Neural cell (in vitro differentiated cells): ENCODE results near the gene SPTBN2. TPM values are rescaled to one million over a fixed set of nuclear protein-coding genes. Genes with fewer than 3 reads are reported as not detected.

ENCODE experiments used
- H2AFZ ChIP-seq: fragments of 200-600, 300-800 bp; sonication (generic), shearing (Covaris generic); 2 replicates; pipeline ENCODE4 v1.6.0; 2014; ENCODE audit warnings: low read depth, mild to moderate bottlenecking, antibody characterized with exemption, low read length, moderate library complexity
- H3F3A ChIP-seq: fragments of 200-600 bp; shearing (Covaris generic); 2 replicates; pipeline ENCODE4 v1.6.1; 2016; ENCODE audit warnings: mild to moderate bottlenecking, moderate library complexity, mixed read lengths, antibody characterized with exemption, low read length; ENCODE audit not compliant: insufficient read depth, poor library complexity, severe bottlenecking
- H3K27ac ChIP-seq: fragments of 200-600, 300-800 bp; sonication (generic), shearing (Covaris generic); 2 replicates; pipeline ENCODE4 v1.5.1; 2014; ENCODE audit warnings: mild to moderate bottlenecking, low read length, moderate library complexity
- H3K27me3 ChIP-seq: fragments of 300-800, 200-600 bp; sonication (generic), shearing (Covaris generic); 2 replicates; pipeline ENCODE4 v1.6.0; 2014; ENCODE audit warnings: mild to moderate bottlenecking, low read depth, low read length, moderate library complexity; ENCODE audit not compliant: insufficient read depth
- H3K36me3 ChIP-seq: fragments of 300-800, 200-600 bp; sonication (generic), shearing (Covaris generic); 2 replicates; pipeline ENCODE4 v1.5.1; 2014; ENCODE audit warnings: mild to moderate bottlenecking, antibody characterized with exemption, low read length, moderate library complexity; ENCODE audit not compliant: insufficient read depth
- H3K4me2 ChIP-seq: fragments of 300-800, 200-600 bp; sonication (generic), shearing (Covaris generic); 2 replicates; pipeline ENCODE4 v1.6.0; 2014; ENCODE audit warnings: mild to moderate bottlenecking, low read length
- H3K4me3 ChIP-seq: fragments of 300-800, 200-600 bp; sonication (generic), shearing (Covaris generic); 2 replicates; pipeline ENCODE4 v1.5.1; 2014; ENCODE audit warnings: mild to moderate bottlenecking, low read length, moderate library complexity
- H3K79me2 ChIP-seq: fragments of 200-600 bp; shearing (Covaris generic); replicated peaks from 2 replicates; pipeline ENCODE4 v1.6.0; 2014; ENCODE audit warnings: mild to moderate bottlenecking, low read length, moderate library complexity; ENCODE audit not compliant: insufficient read depth
- H3K9ac ChIP-seq: fragments of 300-800, 200-600 bp; sonication (generic), shearing (Covaris generic); 2 replicates; pipeline ENCODE4 v1.6.1; 2016; ENCODE audit warnings: mild to moderate bottlenecking, low read length, mixed read lengths
- H3K9me2 ChIP-seq: fragments of 200-600 bp; shearing (Covaris generic); 2 replicates; pipeline ENCODE4 v1.6.1; 2016; ENCODE audit warnings: mild to moderate bottlenecking, low read length, mixed read lengths; ENCODE audit not compliant: insufficient read depth
- H3K9me3 ChIP-seq: fragments of 200-600, 300-800 bp; sonication (generic), shearing (Covaris generic); 2 replicates; pipeline ENCODE4 v1.6.1; 2016; ENCODE audit warnings: mild to moderate bottlenecking, mixed run types, low read length, moderate library complexity, mixed read lengths
- H4K20me1 ChIP-seq: fragments of 200-600 bp; shearing (Covaris generic); 2 replicates; pipeline ENCODE4 v1.6.1; 2016; ENCODE audit warnings: mild to moderate bottlenecking, mixed run types; ENCODE audit not compliant: insufficient read depth
- EP300 ChIP-seq: fragments of 450-650 bp; conservative IDR thresholded peaks from 2 replicates; pipeline ENCODE4 v1.6.1; 2014; ENCODE audit warnings: antibody characterized with exemption, mild to moderate bottlenecking, moderate library complexity; ENCODE audit not compliant: poor library complexity, severe bottlenecking
- EZH2 ChIP-seq: fragments of 200-600, 300-800 bp; shearing (Covaris generic), sonication (generic); IDR thresholded peaks from 2 replicates; pipeline ENCODE4 v1.6.1; 2014; ENCODE audit warnings: antibody characterized with exemption, low read length, borderline replicate concordance, mild to moderate bottlenecking; ENCODE audit not compliant: insufficient read depth, poor library complexity, severe bottlenecking
- MXI1 ChIP-seq: fragments of 450-650 bp; conservative IDR thresholded peaks from 2 replicates; pipeline ENCODE4 v1.6.1; 2014; ENCODE audit warnings: antibody characterized with exemption, mild to moderate bottlenecking; ENCODE audit not compliant: poor library complexity, severe bottlenecking
- POLR2AphosphoS5 ChIP-seq: IDR thresholded peaks from 2 replicates; pipeline ENCODE4 v1.6.1; 2012
- RAD21 ChIP-seq: fragments of 450-650 bp; conservative IDR thresholded peaks from 2 replicates; pipeline ENCODE4 v1.6.1; 2014; ENCODE audit warnings: antibody characterized with exemption, mild to moderate bottlenecking, moderate library complexity
- SMC3 ChIP-seq: fragments of 450-650 bp; conservative IDR thresholded peaks from 2 replicates; pipeline ENCODE4 v1.6.1; 2014; ENCODE audit warnings: antibody characterized with exemption, mild to moderate bottlenecking, moderate library complexity; ENCODE audit not compliant: poor library complexity
- TAF1 ChIP-seq: IDR thresholded peaks from 2 replicates; pipeline ENCODE4 v1.6.1; 2012; ENCODE audit warnings: low read depth
- polyA plus RNA-seq: library from polyadenylated mRNA; depleted of rRNA; stranded (reverse); fragments of >200 nt; gene quantifications from 2 replicates; pipeline ENCODE4 v1.2.3, GENCODE V29; 2014
- TF ChIP-seq, protein P1 (sequence below): IDR thresholded peaks from 2 replicates; pipeline ENCODE4 v1.6.1; 2012; ENCODE audit warnings: borderline replicate concordance
- TF ChIP-seq, protein P2 (sequence below): fragments of 450-650 bp; IDR thresholded peaks from 2 replicates; pipeline ENCODE4 v1.5.1; 2014; ENCODE audit warnings: antibody characterized with exemption, mild to moderate bottlenecking, moderate library complexity; ENCODE audit not compliant: poor library complexity, severe bottlenecking

Gene SPTBN2
- polyA plus RNA-seq, 1 donor from 2014 or later: 159 TPM

- TF ChIP-seq EP300: no peak
- TF ChIP-seq RAD21: no peak
- no peak for TF ChIP-seq POLR2AphosphoS5
- TF ChIP-seq TAF1: no peak
- H3K36me3 ChIP-seq: peaks cover 14% of the 10 kb centered on the region
- H3K4me2 ChIP-seq: no peak overlapping the region
- peaks cover 34% of the 10 kb centered on the region for H4K20me1 ChIP-seq
- no peaks in the 10 kb centered on the region for H3K9me3 ChIP-seq
- H3K27me3 ChIP-seq: no peaks in the 10 kb centered on the region
- no peak overlapping the region for H3K4me3 ChIP-seq
- H3K79me2 ChIP-seq: peaks cover 61% of the 10 kb centered on the region
- H3F3A ChIP-seq: no peaks in the 10 kb centered on the region
- H3K9ac ChIP-seq: no peak overlapping the region
- H3K27ac ChIP-seq: no peak overlapping the region
- H3K9me2 ChIP-seq: no peaks in the 10 kb centered on the region
- no peak overlapping the region for H2AFZ ChIP-seq
Measured at GRCh38 chr11:66663741-66664296, 65.2 kb downstream of the SPTBN2 start.

DNA sequence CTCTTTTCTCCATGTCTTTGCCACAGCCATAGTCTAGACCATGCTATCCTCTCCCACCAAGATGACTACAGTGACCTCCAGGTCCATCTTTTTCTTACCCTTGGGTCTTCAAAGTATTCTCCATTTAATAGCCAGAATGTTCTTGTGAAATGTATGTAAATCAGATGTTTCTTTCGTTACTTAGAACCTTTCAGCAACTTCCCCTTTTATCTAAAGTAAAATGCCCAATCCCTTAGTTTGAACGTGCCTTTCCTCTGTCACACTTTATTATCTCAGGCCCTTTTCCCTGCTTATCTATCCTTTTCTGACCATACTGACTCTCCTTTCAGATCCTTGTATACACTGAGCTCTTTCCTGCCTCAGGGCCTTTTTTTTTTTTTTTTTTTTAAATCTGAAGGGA, 69.3 kb downstream of the SPTBN2 start:
- Histone ChIP-seq H3K9me3 (no peaks in the 10 kb centered on the region), H3K9ac (no peak overlapping the region), H3K4me2 (no peak overlapping the region), H3K27me3 (no peaks in the 10 kb centered on the region), H3K27ac (no peak overlapping the region), H3K79me2 (peaks cover 23% of the 10 kb centered on the region), H3F3A (no peaks in the 10 kb centered on the region), H2AFZ (no peak overlapping the region), H3K9me2 (no peaks in the 10 kb centered on the region), H4K20me1 (peaks cover 11% of the 10 kb centered on the region), H3K36me3 (peaks cover 3% of the 10 kb centered on the region), H3K4me3 (no peak overlapping the region)
- TF ChIP-seq EZH2: no peak
- TF ChIP-seq POLR2AphosphoS5: no peak
- no peak for TF ChIP-seq TAF1
- no peak for TF ChIP-seq SMC3
- TF ChIP-seq, protein P1, sequence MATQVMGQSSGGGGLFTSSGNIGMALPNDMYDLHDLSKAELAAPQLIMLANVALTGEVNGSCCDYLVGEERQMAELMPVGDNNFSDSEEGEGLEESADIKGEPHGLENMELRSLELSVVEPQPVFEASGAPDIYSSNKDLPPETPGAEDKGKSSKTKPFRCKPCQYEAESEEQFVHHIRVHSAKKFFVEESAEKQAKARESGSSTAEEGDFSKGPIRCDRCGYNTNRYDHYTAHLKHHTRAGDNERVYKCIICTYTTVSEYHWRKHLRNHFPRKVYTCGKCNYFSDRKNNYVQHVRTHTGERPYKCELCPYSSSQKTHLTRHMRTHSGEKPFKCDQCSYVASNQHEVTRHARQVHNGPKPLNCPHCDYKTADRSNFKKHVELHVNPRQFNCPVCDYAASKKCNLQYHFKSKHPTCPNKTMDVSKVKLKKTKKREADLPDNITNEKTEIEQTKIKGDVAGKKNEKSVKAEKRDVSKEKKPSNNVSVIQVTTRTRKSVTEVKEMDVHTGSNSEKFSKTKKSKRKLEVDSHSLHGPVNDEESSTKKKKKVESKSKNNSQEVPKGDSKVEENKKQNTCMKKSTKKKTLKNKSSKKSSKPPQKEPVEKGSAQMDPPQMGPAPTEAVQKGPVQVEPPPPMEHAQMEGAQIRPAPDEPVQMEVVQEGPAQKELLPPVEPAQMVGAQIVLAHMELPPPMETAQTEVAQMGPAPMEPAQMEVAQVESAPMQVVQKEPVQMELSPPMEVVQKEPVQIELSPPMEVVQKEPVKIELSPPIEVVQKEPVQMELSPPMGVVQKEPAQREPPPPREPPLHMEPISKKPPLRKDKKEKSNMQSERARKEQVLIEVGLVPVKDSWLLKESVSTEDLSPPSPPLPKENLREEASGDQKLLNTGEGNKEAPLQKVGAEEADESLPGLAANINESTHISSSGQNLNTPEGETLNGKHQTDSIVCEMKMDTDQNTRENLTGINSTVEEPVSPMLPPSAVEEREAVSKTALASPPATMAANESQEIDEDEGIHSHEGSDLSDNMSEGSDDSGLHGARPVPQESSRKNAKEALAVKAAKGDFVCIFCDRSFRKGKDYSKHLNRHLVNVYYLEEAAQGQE: no peak
- TF ChIP-seq, protein P2, sequence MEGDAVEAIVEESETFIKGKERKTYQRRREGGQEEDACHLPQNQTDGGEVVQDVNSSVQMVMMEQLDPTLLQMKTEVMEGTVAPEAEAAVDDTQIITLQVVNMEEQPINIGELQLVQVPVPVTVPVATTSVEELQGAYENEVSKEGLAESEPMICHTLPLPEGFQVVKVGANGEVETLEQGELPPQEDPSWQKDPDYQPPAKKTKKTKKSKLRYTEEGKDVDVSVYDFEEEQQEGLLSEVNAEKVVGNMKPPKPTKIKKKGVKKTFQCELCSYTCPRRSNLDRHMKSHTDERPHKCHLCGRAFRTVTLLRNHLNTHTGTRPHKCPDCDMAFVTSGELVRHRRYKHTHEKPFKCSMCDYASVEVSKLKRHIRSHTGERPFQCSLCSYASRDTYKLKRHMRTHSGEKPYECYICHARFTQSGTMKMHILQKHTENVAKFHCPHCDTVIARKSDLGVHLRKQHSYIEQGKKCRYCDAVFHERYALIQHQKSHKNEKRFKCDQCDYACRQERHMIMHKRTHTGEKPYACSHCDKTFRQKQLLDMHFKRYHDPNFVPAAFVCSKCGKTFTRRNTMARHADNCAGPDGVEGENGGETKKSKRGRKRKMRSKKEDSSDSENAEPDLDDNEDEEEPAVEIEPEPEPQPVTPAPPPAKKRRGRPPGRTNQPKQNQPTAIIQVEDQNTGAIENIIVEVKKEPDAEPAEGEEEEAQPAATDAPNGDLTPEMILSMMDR: no peak
- TF ChIP-seq RAD21: no peak
- TF ChIP-seq MXI1: no peak
